Calu3 (cell line): ENCODE results near the gene TTLL11. TPM values are rescaled to one million over a fixed set of nuclear protein-coding genes. Genes with fewer than 3 reads are reported as not detected.
A peak's percentile ranks its signal among the peaks of the same experiment; 100 is the strongest.

Experiments
- BruUV-seq: library from RNA; stranded (reverse); fragments of 400-500 nt; replicated peaks from 2 replicates; lab custom pipeline; 2021; lab: Mats Ljungman, UMichigan
- CTCF ChIA-PET: fragments of 300-600 bp; sonication (Branson Sonifier 250); formaldehyde crosslinking; loops from one replicate; lab custom pipeline; 2022; ENCODE audit warnings: antibody characterized with exemption; lab: Charles Lee
- DNase-seq: peaks from one replicate; pipeline ENCODE4 v3.0.0; 2022
- H3K27ac Mint-ChIP-seq: one replicate; pipeline ENCODE4 v1.8.0; 2022; ENCODE audit warnings: mixed read lengths; ENCODE audit not compliant: unreplicated experiment
- H3K27me3 Mint-ChIP-seq: one replicate; pipeline ENCODE4 v1.8.0; 2022; ENCODE audit warnings: mixed read lengths; ENCODE audit not compliant: unreplicated experiment
- H3K36me3 Mint-ChIP-seq: one replicate; pipeline ENCODE4 v1.8.0; 2022; ENCODE audit warnings: mild to moderate bottlenecking, moderate library complexity, mixed read lengths; ENCODE audit not compliant: insufficient read depth, unreplicated experiment
- H3K4me1 Mint-ChIP-seq: one replicate; pipeline ENCODE4 v1.8.0; 2022; ENCODE audit warnings: mild to moderate bottlenecking, low read depth, mixed read lengths; ENCODE audit not compliant: unreplicated experiment
- H3K4me3 Mint-ChIP-seq: one replicate; pipeline ENCODE4 v1.8.0; 2022; ENCODE audit warnings: mild to moderate bottlenecking, low read depth, moderate library complexity, mixed read lengths; ENCODE audit not compliant: unreplicated experiment
- H3K9me3 Mint-ChIP-seq: one replicate; pipeline ENCODE4 v1.8.0; 2022; ENCODE audit warnings: low read depth, mixed read lengths; ENCODE audit not compliant: unreplicated experiment
- CTCF ChIP-seq: fragments of 200-600 bp; IDR thresholded peaks from one replicate; pipeline ENCODE4 v1.8.0; 2022; ENCODE audit warnings: antibody characterized with exemption; ENCODE audit not compliant: unreplicated experiment
- intact Hi-C: fragments of 100-400 bp; cut with micrococcal nuclease; formaldehyde crosslinking; loops from one replicate; pipeline ENCODE4 v1.10.0; 2022; ENCODE audit not compliant: unreplicated experiment
- total RNA-seq: library from RNA; stranded (reverse); gene quantifications from 2 replicates; pipeline ENCODE4 v1.2.3, GENCODE V29; 2022

The TTLL11 gene
- total RNA-seq, 1 experiment from 2014 or later = 10.5 TPM

GRCh38 chr9:121774715-121775613 is 318.1 kb downstream of the TTLL11 start:
- no peak for DNase-seq
- Mint-ChIP-seq H3K9me3 (no peaks in the 10 kb centered on the region), H3K4me3 (no peak overlapping the region), H3K27ac (peak overlapping the region; percentile 8), H3K27me3 (no peaks in the 10 kb centered on the region), H3K36me3 (peaks cover 14% of the 10 kb centered on the region), H3K4me1 (no peaks in the 10 kb centered on the region)
- BruUV-seq = no TSS peak
- CTCF ChIA-PET = no interaction called here
- intact Hi-C loops = no loop called here
- TF ChIP-seq CTCF = no peak

- CTCF ChIA-PET = no interaction called here
- intact Hi-C loops = no loop called here
- BruUV-seq = no TSS peak
Observed at GRCh38 chr9:121773954-121774714, 319.0 kb downstream of the TTLL11 start.

GRCh38 chr9:121773286-121773953 is 319.7 kb downstream of the TTLL11 start:
- CTCF ChIA-PET = no interaction called here
- intact Hi-C loops = no loop called here

More at GRCh38 chr9:121773954-121774714, 319.0 kb downstream of the TTLL11 start:
- no peaks in the 10 kb centered on the region for H3K9me3 Mint-ChIP-seq
- H3K4me1 Mint-ChIP-seq = no peaks in the 10 kb centered on the region
- H3K4me3 Mint-ChIP-seq = no peak overlapping the region
- no peak for DNase-seq
- peaks cover 8% of the 10 kb centered on the region for H3K36me3 Mint-ChIP-seq
- H3K27me3 Mint-ChIP-seq = no peaks in the 10 kb centered on the region
- no peak for TF ChIP-seq CTCF
- H3K27ac Mint-ChIP-seq = no peak overlapping the region

More at GRCh38 chr9:121773286-121773953, 319.7 kb downstream of the TTLL11 start:
- Mint-ChIP-seq H3K27me3 (no peaks in the 10 kb centered on the region), H3K4me3 (no peak overlapping the region), H3K36me3 (peaks cover 8% of the 10 kb centered on the region), H3K9me3 (no peaks in the 10 kb centered on the region), H3K4me1 (no peaks in the 10 kb centered on the region), H3K27ac (no peak overlapping the region)
- TF ChIP-seq CTCF = no peak
- BruUV-seq = no TSS peak
- DNase-seq = no peak
